HepG2 (cell line): ENCODE results near the gene LRFN2.

Source experiments
- FOXA1 ChIP-seq, 2 experiments: fragments of 450-650 bp in 1 of 2; sonication (generic) in 1 of 2; formaldehyde crosslinking in 1 of 2; IDR thresholded peaks; 2 replicates each; pipeline versions ENCODE4 v1.4.0 to v1.6.1; 2016 to 2020; ENCODE audit warnings: missing genetic modification reagents in 1 of 2
- GABPA ChIP-seq, 2 experiments: IDR thresholded peaks; 2 replicates each; pipeline ENCODE4 v1.6.1; 2011 to 2016; ENCODE audit warnings: low read depth in 2 of 2, low read length in 1 of 2, missing biosample characterization in 1 of 2, missing genetic modification characterization in 1 of 2
- MAX ChIP-seq: IDR thresholded peaks from 2 replicates; pipeline ENCODE4 v1.6.1; 2012; ENCODE audit warnings: inconsistent platforms
- MTF1 ChIP-seq: sonication (generic); formaldehyde crosslinking; IDR thresholded peaks from 2 replicates; pipeline ENCODE4 v1.5.0; 2020; ENCODE audit warnings: missing genetic modification reagents
- NFYC ChIP-seq: IDR thresholded peaks from 2 replicates; pipeline ENCODE4 v1.6.1; 2016; ENCODE audit warnings: missing genetic modification reagents, missing compliant biosample characterization
- POLR2A ChIP-seq, 2 experiments: IDR thresholded peaks; 2 replicates each; pipeline ENCODE4 v1.6.1; 2011; ENCODE audit warnings: low read depth in 2 of 2, low read length in 2 of 2, mild to moderate bottlenecking in 1 of 2, moderate library complexity in 1 of 2; ENCODE audit not compliant: insufficient read depth in 1 of 2
- RAD51 ChIP-seq: fragments of 450-650 bp; IDR thresholded peaks from 2 replicates; pipeline ENCODE4 v1.6.1; 2016; ENCODE audit warnings: borderline replicate concordance
- ZNF160 ChIP-seq: sonication (generic); formaldehyde crosslinking; IDR thresholded peaks from 2 replicates; pipeline ENCODE4 v1.8.0; 2022; ENCODE audit warnings: mild to moderate bottlenecking, inconsistent platforms, missing genetic modification reagents
- ZNF513 ChIP-seq: sonication (generic); formaldehyde crosslinking; conservative IDR thresholded peaks from 2 replicates; pipeline ENCODE4 v1.5.0; 2020; ENCODE audit warnings: missing genetic modification reagents
- ZNF790 ChIP-seq: sonication (generic); formaldehyde crosslinking; IDR thresholded peaks from 2 replicates; pipeline ENCODE4 v1.8.0; 2022; ENCODE audit warnings: missing genetic modification reagents, mild to moderate bottlenecking, borderline replicate concordance
- TF ChIP-seq, protein P1 (sequence below): sonication (generic); formaldehyde crosslinking; IDR thresholded peaks from 2 replicates; pipeline ENCODE4 v1.5.0; 2020; ENCODE audit warnings: mild to moderate bottlenecking, missing genetic modification reagents, moderate library complexity
- TF ChIP-seq, protein P2 (sequence below): sonication (generic); formaldehyde crosslinking; IDR thresholded peaks from 2 replicates; pipeline ENCODE4 v1.4.0; 2020; ENCODE audit warnings: mild to moderate bottlenecking, missing genetic modification reagents
- TF ChIP-seq, protein P3 (sequence below): sonication (generic); formaldehyde crosslinking; conservative IDR thresholded peaks from 2 replicates; pipeline ENCODE4 v1.4.0; 2020; ENCODE audit warnings: missing genetic modification reagents

- TF ChIP-seq, protein P1, sequence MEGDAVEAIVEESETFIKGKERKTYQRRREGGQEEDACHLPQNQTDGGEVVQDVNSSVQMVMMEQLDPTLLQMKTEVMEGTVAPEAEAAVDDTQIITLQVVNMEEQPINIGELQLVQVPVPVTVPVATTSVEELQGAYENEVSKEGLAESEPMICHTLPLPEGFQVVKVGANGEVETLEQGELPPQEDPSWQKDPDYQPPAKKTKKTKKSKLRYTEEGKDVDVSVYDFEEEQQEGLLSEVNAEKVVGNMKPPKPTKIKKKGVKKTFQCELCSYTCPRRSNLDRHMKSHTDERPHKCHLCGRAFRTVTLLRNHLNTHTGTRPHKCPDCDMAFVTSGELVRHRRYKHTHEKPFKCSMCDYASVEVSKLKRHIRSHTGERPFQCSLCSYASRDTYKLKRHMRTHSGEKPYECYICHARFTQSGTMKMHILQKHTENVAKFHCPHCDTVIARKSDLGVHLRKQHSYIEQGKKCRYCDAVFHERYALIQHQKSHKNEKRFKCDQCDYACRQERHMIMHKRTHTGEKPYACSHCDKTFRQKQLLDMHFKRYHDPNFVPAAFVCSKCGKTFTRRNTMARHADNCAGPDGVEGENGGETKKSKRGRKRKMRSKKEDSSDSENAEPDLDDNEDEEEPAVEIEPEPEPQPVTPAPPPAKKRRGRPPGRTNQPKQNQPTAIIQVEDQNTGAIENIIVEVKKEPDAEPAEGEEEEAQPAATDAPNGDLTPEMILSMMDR (CRISPR knock-in tag) = no peak
- TF ChIP-seq NFYC (CRISPR knock-in tag) = no peak
- TF ChIP-seq ZNF513 (CRISPR knock-in tag) = no peak
- TF ChIP-seq FOXA1 (IDR thresholded peaks at IDR 0.05) = no peak
- TF ChIP-seq FOXA1 (CRISPR knock-in tag; IDR thresholded peaks at IDR 0.05) = no peak
- TF ChIP-seq MAX = no peak
- no peak for TF ChIP-seq RAD51
- TF ChIP-seq, protein P2, sequence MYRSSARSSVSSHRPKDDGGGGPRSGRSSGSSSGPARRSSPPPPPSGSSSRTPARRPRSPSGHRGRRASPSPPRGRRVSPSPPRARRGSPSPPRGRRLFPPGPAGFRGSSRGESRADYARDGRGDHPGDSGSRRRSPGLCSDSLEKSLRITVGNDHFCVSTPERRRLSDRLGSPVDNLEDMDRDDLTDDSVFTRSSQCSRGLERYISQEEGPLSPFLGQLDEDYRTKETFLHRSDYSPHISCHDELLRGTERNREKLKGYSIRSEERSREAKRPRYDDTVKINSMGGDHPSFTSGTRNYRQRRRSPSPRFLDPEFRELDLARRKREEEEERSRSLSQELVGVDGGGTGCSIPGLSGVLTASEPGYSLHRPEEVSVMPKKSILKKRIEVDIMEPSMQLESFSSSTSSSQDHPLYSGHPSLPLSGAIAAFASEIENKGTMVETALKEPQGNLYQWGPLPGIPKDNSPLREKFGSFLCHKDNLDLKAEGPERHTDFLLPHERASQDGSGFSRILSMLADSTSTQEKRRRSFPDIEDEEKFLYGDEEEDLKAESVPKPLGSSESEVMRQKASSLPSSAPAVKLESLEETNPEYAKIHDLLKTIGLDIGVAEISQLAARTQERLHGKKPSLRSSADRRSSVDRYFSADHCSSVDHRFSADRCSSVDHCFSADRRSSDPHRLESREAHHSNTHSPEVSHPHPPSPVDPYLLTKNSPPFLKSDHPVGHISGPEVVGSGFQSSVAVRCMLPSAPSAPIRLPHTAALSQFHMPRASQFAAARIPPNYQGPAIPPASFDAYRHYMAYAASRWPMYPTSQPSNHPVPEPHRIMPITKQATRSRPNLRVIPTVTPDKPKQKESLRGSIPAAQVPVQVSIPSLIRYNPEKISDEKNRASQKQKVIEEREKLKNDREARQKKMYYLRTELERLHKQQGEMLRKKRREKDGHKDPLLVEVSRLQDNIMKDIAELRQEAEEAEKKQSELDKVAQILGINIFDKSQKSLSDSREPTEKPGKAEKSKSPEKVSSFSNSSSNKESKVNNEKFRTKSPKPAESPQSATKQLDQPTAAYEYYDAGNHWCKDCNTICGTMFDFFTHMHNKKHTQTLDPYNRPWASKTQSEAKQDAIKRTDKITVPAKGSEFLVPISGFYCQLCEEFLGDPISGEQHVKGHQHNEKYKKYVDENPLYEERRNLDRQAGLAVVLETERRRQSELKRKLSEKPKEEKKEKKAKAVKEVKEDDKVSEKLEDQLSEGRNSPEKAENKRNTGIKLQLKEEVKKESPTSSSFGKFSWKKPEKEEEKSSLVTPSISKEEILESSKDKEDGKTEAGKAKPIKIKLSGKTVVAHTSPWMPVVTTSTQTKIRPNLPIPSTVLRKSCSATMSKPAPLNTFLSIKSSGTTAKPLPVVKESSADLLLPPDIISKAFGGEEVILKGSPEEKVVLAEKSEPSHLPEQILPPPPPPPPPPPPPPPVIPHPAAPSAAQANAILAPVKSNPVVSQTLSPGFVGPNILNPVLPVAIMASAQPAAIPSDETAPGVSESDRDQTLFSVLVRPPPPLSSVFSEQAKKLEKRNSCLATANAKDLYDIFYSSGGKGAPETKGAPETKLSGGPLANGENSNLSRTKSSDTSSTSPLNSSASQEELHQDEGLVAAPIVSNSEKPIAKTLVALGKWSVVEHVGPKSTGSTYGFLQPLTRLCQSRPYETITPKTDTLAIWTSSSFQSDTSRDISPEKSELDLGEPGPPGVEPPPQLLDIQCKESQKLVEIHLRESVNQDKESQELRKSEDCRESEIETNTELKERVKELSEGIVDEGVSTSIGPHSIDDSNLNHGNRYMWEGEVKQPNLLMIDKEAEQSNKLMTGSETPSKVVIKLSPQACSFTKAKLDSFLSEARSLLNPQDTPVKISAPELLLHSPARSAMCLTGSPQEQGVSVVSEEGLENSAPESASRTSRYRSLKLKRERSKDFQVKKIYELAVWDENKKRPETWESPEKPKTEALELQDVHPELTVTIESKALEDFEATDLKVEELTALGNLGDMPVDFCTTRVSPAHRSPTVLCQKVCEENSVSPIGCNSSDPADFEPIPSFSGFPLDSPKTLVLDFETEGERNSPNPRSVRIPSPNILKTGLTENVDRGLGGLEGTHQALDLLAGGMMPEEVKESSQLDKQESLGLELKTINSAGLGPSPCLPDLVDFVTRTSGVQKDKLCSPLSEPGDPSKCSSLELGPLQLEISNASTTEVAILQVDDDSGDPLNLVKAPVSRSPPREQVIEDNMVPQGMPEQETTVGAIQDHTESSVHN (CRISPR knock-in tag) = no peak
- TF ChIP-seq ZNF790 (CRISPR knock-in tag) = no peak
- no peak for TF ChIP-seq ZNF160
- no peak for TF ChIP-seq GABPA (IDR thresholded peaks at IDR 0.05; ENCODE audit: low read depth, low read length)
- no peak for TF ChIP-seq GABPA (CRISPR knock-in tag; IDR thresholded peaks at IDR 0.05; ENCODE audit: low read depth)
- TF ChIP-seq, protein P3, sequence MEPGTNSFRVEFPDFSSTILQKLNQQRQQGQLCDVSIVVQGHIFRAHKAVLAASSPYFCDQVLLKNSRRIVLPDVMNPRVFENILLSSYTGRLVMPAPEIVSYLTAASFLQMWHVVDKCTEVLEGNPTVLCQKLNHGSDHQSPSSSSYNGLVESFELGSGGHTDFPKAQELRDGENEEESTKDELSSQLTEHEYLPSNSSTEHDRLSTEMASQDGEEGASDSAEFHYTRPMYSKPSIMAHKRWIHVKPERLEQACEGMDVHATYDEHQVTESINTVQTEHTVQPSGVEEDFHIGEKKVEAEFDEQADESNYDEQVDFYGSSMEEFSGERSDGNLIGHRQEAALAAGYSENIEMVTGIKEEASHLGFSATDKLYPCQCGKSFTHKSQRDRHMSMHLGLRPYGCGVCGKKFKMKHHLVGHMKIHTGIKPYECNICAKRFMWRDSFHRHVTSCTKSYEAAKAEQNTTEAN = no peak
- TF ChIP-seq MTF1 = no peak
- no peak for TF ChIP-seq POLR2A (IDR thresholded peaks at IDR 0.05; ENCODE audit: insufficient read depth in 1 of 2, low read depth in 2 of 2, low read length in 2 of 2)
Measured at GRCh38 chr6:40414617-40415016, 172.5 kb downstream of the LRFN2 start.
